Measurements from ENCODE around the gene MAP6. TPM values are rescaled to one million over a fixed set of nuclear protein-coding genes. Genes with fewer than 3 reads are reported as not detected.
A peak's percentile ranks its signal among the peaks of the same experiment; 100 is the strongest.

The MAP6 gene
- total and polyA plus RNA-seq, 10 of the 15 experiments (the other 5 are each of a cell fraction or from before 2014, with no cell fraction given) = 0.06 to 0.19 (median 0.11) TPM; not detected in 5

GRCh38 chr11:75654314-75654713 is 14.5 kb downstream of the MAP6 start (continued):
- no peak for TF ChIP-seq ZBTB11 (CRISPR knock-in tag; IDR thresholded peaks at IDR 0.05)
- TF ChIP-seq TCF3 (IDR thresholded peaks at IDR 0.05; ENCODE audit: borderline replicate concordance, insufficient read depth, low read depth, low read length) = no peak
- TF ChIP-seq ETV6 (conservative IDR thresholded peaks at IDR 0.05 in 1 of 2, IDR thresholded peaks at IDR 0.05 in 1 of 2; ENCODE audit: borderline replicate concordance in 1 of 2, low read depth in 1 of 2) = peak in 1 of 2 experiments; percentile 84; a peak in 1 of 4 replicates
- peak; percentile 92 for TF ChIP-seq JUNB (IDR thresholded peaks at IDR 0.05)
- TF ChIP-seq CREB1 (IDR thresholded peaks at IDR 0.05; ENCODE audit: low read depth) = 0 out of 2 replicates have a peak, but pooled peaks have one; percentile 55
- peak; percentile 45; the same call in 1 of the 2 replicates for TF ChIP-seq PML (IDR thresholded peaks at IDR 0.05; ENCODE audit: low read length)
- no peak for TF ChIP-seq TCF12 (IDR thresholded peaks at IDR 0.05; ENCODE audit: low read depth, low read length)
- TF ChIP-seq POLR2A (IDR thresholded peaks at IDR 0.05; ENCODE audit: low read depth, low read length) = no peak
- TF ChIP-seq YBX1 (IDR thresholded peaks at IDR 0.05) = no peak
- no peak for TF ChIP-seq CBX3 (IDR thresholded peaks at IDR 0.05; ENCODE audit: borderline replicate concordance, low read depth)
- TF ChIP-seq SUPT20H (IDR thresholded peaks at IDR 0.05; ENCODE audit: borderline replicate concordance, control insufficient read depth, low read depth, low read length) = no peak
- TF ChIP-seq, protein P1, sequence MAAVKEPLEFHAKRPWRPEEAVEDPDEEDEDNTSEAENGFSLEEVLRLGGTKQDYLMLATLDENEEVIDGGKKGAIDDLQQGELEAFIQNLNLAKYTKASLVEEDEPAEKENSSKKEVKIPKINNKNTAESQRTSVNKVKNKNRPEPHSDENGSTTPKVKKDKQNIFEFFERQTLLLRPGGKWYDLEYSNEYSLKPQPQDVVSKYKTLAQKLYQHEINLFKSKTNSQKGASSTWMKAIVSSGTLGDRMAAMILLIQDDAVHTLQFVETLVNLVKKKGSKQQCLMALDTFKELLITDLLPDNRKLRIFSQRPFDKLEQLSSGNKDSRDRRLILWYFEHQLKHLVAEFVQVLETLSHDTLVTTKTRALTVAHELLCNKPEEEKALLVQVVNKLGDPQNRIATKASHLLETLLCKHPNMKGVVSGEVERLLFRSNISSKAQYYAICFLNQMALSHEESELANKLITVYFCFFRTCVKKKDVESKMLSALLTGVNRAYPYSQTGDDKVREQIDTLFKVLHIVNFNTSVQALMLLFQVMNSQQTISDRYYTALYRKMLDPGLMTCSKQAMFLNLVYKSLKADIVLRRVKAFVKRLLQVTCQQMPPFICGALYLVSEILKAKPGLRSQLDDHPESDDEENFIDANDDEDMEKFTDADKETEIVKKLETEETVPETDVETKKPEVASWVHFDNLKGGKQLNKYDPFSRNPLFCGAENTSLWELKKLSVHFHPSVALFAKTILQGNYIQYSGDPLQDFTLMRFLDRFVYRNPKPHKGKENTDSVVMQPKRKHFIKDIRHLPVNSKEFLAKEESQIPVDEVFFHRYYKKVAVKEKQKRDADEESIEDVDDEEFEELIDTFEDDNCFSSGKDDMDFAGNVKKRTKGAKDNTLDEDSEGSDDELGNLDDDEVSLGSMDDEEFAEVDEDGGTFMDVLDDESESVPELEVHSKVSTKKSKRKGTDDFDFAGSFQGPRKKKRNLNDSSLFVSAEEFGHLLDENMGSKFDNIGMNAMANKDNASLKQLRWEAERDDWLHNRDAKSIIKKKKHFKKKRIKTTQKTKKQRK (IDR thresholded peaks at IDR 0.05; ENCODE audit: low read depth, low read length) = no peak
- TF ChIP-seq, protein P2, sequence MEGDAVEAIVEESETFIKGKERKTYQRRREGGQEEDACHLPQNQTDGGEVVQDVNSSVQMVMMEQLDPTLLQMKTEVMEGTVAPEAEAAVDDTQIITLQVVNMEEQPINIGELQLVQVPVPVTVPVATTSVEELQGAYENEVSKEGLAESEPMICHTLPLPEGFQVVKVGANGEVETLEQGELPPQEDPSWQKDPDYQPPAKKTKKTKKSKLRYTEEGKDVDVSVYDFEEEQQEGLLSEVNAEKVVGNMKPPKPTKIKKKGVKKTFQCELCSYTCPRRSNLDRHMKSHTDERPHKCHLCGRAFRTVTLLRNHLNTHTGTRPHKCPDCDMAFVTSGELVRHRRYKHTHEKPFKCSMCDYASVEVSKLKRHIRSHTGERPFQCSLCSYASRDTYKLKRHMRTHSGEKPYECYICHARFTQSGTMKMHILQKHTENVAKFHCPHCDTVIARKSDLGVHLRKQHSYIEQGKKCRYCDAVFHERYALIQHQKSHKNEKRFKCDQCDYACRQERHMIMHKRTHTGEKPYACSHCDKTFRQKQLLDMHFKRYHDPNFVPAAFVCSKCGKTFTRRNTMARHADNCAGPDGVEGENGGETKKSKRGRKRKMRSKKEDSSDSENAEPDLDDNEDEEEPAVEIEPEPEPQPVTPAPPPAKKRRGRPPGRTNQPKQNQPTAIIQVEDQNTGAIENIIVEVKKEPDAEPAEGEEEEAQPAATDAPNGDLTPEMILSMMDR (IDR thresholded peaks at IDR 0.05 in 2 of 3, conservative IDR thresholded peaks at IDR 0.05 in 1 of 3; ENCODE audit: control insufficient read depth in 2 of 3, extremely low read depth in 1 of 3, insufficient read depth in 1 of 3, low read depth in 3 of 3, low read length in 3 of 3) = no peak
- no peak for TF ChIP-seq CHD1 (IDR thresholded peaks at IDR 0.05; ENCODE audit: low read depth, low read length)
- no peak for TF ChIP-seq SMARCA5 (IDR thresholded peaks at IDR 0.05)
- TF ChIP-seq, protein P3, sequence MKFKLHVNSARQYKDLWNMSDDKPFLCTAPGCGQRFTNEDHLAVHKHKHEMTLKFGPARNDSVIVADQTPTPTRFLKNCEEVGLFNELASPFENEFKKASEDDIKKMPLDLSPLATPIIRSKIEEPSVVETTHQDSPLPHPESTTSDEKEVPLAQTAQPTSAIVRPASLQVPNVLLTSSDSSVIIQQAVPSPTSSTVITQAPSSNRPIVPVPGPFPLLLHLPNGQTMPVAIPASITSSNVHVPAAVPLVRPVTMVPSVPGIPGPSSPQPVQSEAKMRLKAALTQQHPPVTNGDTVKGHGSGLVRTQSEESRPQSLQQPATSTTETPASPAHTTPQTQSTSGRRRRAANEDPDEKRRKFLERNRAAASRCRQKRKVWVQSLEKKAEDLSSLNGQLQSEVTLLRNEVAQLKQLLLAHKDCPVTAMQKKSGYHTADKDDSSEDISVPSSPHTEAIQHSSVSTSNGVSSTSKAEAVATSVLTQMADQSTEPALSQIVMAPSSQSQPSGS (IDR thresholded peaks at IDR 0.05; ENCODE audit: low read length) = peak; percentile 81
- no peak for TF ChIP-seq BCL11A (IDR thresholded peaks at IDR 0.05; ENCODE audit: low read depth, low read length)
- no peak for TF ChIP-seq SMAD1 (IDR thresholded peaks at IDR 0.05; ENCODE audit: low read depth, partially characterized antibody)
- peak; percentile 75 for TF ChIP-seq FOXM1 (IDR thresholded peaks at IDR 0.05; ENCODE audit: low read depth, low read length)
- no peak for TF ChIP-seq STAT1 (conservative IDR thresholded peaks at IDR 0.05)
- TF ChIP-seq PAX5 (IDR thresholded peaks at IDR 0.05; ENCODE audit: borderline replicate concordance, low read depth, low read length) = no peak
- TF ChIP-seq EED (IDR thresholded peaks at IDR 0.05; ENCODE audit: low read depth) = peak; percentile 94
- TF ChIP-seq NFXL1 (IDR thresholded peaks at IDR 0.05; ENCODE audit: borderline replicate concordance) = no peak

All from GM12878 (cell line).